ENCODE data around the gene NAALADL2.

DNA sequence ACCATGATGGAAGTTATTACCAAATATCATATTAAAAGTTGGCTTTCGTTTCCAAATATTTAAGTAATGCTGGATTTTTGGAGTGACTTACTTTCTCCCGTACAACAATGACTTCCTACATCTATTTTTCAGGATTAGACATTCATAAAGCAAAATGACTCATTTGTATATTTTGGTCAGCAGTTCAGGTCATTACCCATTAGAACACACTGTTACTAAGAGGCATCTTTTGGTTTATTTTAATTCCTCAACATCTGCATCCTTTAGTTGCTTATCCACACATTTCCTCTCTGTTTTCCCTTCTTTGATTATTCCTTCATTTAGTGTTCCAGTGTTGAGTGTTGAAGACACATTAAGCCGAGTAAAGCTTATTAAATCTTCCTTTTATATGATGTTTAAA, 348.2 kb downstream of the NAALADL2 start:
- TF ChIP-seq, protein P1, sequence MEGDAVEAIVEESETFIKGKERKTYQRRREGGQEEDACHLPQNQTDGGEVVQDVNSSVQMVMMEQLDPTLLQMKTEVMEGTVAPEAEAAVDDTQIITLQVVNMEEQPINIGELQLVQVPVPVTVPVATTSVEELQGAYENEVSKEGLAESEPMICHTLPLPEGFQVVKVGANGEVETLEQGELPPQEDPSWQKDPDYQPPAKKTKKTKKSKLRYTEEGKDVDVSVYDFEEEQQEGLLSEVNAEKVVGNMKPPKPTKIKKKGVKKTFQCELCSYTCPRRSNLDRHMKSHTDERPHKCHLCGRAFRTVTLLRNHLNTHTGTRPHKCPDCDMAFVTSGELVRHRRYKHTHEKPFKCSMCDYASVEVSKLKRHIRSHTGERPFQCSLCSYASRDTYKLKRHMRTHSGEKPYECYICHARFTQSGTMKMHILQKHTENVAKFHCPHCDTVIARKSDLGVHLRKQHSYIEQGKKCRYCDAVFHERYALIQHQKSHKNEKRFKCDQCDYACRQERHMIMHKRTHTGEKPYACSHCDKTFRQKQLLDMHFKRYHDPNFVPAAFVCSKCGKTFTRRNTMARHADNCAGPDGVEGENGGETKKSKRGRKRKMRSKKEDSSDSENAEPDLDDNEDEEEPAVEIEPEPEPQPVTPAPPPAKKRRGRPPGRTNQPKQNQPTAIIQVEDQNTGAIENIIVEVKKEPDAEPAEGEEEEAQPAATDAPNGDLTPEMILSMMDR (IDR thresholded peaks at IDR 0.05; ENCODE audit: low read depth, low read length), result no peak
- TF ChIP-seq EZH2phosphoT487 (IDR thresholded peaks at IDR 0.05; ENCODE audit: low read depth), result no peak

Data from OCI-LY3 (cell line).